GM21717 (cell line): ENCODE measurements around the gene SYN1.
"Not testable (repeated sequence)": the region's sequence is repeated elsewhere in the genome, so short reads cannot be mapped to it uniquely, and the experiment has no call there.

Experiments used
- ATAC-seq: cut with Tn5 transposase; IDR thresholded peaks from one replicate; pipeline ENCODE4 v1.9.1; 2021; ENCODE audit warnings: mild to moderate bottlenecking, moderate library complexity; ENCODE audit not compliant: unreplicated experiment

SYN1 gene

GRCh38 chrX:47603125-47603524 lies 16.5 kb downstream of the SYN1 start:
- not testable (repeated sequence) for ATAC-seq

- ATAC-seq, result no peak
These were observed 22.4 kb downstream of the SYN1 start for GRCh38 chrX:47597222-47597621.

GRCh38 chrX:47596256-47596655 lies 23.4 kb downstream of the SYN1 start:
- ATAC-seq, result no peak

GRCh38 chrX:47595716-47596251 lies 23.9 kb downstream of the SYN1 start:
- ATAC-seq, result no peak

GRCh38 chrX:47593522-47593921 lies 26.1 kb downstream of the SYN1 start:
- no peak for ATAC-seq

GRCh38 chrX:47590984-47591383 lies 28.7 kb downstream of the SYN1 start:
- ATAC-seq, result no peak

- ATAC-seq, result no peak
These were observed 31.5 kb downstream of the SYN1 start for GRCh38 chrX:47587906-47588735.

GRCh38 chrX:47587091-47587891 lies 32.4 kb downstream of the SYN1 start:
- ATAC-seq, result no peak

- ATAC-seq, result no peak
These were observed 33.4 kb downstream of the SYN1 start for GRCh38 chrX:47586043-47586787.

GRCh38 chrX:47585273-47585672 lies 34.4 kb downstream of the SYN1 start:
- no peak for ATAC-seq

GRCh38 chrX:47584714-47585113 lies 34.9 kb downstream of the SYN1 start:
- no peak for ATAC-seq

GRCh38 chrX:47583240-47583861 lies 36.3 kb downstream of the SYN1 start:
- no peak for ATAC-seq

- peak; percentile 72 for ATAC-seq
These were observed 37.7 kb downstream of the SYN1 start, which contains the start of gene TIMP1 for GRCh38 chrX:47581731-47582647. Gene TIMP1 (plus strand): TSS chrX:47582436. CDS start chrX:47583416, 980 bp downstream.

- no peak for ATAC-seq
These were observed 40.1 kb downstream of the SYN1 start for GRCh38 chrX:47579537-47579936.

- no peak for ATAC-seq
These were observed 41.0 kb downstream of the SYN1 start for GRCh38 chrX:47578692-47579091.

- no peak for ATAC-seq
These were observed 41.8 kb downstream of the SYN1 start for GRCh38 chrX:47577901-47578300.

GRCh38 chrX:47577424-47577823 lies 42.2 kb downstream of the SYN1 start:
- no peak for ATAC-seq

GRCh38 chrX:47576021-47576898 lies 43.4 kb downstream of the SYN1 start:
- ATAC-seq, result no peak
